NCI-H345 treated with DMSO at 0.1 percent for 48 hours (cell line): Measurements from ENCODE around the gene ATR.

Source experiments
- DNase-seq: peaks from one replicate; lab custom pipeline; 2025; ENCODE audit not compliant: unreplicated experiment; lab: John Stamatoyannopoulos, UW

Gene ATR

GRCh38 chr3:142530296-142530695 lies 48.2 kb downstream of the ATR start:
- DNase-seq, result no peak

DNA sequence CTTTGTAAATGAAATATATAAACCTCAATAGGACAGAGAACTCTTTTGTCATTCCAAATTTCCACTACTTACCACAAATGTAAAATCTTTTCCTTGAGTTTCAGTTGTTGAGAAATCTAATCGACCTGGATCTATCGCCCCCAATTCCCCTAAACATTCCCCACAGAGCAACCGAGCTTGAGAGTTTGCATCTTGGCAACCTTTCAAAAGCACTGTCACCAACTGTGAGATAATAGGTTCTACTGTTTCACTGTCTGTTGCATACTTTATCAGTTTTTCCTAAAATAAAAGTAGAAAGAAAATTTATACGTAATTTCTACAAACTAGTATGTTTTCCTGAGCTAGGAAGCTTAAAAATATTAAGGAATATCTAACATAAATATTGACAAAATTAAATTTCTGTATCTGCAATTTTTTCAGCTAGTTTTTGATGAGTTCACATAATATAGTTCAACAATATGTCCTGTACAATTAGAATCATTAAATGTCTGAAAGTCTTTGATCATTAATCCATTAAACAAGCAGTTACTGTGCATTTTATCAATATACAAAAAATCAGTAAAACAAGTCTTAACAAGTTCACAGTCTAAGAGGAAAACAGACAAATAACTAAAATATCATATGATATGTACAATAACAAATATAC lies 54.5 kb downstream of the ATR start:
- no peak for DNase-seq

DNA sequence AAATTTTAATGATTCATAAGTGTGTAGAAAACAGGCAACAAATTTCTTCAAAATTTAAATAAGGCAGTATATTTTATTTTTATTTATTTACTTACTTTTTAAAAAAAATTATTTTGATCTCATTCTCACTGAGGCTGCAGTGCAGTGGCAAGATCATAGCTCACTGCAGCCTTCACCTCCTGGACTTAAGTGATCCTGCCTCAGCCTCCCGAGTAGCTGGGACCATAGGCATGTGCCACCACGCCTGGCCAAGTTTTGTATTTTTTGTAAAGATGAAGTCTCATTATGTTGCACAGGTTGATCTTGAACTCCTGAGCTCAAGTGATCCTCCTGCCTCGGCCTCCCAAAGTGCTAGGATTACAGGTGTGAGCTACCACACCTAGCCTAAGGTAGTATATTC lies 69.5 kb downstream of the ATR start:
- no peak for DNase-seq

DNA sequence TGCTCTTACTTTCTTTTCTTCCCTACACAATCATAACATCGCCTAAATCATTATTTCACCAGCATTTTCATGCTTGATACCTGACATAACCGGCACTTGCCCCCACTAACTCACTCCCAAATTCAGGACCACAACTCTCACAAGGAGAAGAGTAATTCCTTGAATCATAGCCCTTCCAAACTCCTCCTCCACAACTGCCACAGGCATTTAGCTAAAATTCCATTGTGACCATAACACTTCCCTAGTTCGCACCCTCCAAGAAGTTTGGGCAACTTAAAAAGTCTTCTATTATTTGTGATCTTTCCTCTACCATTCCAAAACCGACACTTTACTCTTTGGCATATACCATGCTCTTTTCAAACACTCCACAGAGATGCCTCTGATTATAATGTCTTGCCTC lies 71.3 kb downstream of the ATR start:
- DNase-seq, result no peak

GRCh38 chr3:142502187-142502985 lies 76.1 kb downstream of the ATR start:
- DNase-seq, result no peak

DNA sequence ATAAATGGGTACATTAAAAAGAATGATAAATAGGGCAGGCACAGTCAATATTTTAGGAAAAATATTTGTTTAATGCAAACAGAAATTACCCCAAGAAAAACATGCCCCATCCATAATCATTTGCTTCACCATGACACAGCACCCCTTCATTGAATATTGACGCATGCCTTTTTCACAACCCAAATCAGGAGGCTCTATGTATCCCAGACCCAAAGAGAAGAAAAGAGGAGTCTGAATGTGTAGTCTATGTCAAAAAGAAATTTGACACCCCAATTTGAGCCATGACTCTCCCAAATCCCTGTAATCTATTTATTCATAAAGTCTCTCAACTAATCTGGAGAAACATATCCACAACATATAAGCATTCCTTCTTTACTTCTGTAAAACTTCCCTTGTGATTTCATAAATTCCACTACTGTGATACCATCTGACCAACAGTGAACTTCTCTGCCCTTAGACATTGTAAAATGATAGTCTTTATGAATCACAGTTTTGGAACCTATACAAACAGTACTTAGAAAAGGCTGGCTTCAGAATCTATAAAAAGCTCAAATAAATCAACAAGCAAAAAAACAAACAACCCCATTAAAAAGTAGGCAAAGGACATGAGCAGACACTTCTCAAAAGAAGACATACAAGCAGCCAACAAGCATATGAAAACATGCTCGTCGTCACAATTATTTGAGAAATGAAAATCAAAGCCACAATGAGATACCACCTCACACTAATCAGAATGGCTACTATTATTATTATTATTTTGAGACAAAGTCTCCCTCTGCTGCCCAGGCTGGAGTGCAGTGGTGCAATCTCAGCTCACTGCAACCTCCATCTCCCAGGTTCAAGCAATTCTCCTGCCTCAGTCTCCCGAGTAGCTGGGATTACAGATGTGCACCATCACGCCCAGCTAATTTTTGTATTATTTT lies 77.3 kb downstream of the ATR start:
- no peak for DNase-seq

DNA sequence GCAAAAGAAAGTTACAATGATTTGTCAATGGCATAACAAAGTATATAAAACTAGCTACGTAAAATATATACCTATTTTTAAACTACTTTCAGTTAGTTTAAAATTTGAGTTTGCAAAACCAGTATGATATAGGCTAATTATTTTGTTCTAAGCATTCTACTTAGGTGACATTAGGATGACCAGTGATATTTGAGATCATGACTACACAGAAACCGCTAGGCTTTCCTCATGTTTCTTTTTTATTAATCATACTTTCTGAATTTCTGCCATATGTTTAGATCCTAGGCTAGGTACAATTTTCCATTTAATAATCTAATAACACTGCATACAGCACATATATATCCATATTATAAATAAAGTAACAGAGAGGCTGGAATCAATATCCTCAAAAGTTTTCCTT lies 78.3 kb downstream of the ATR start:
- no peak for DNase-seq

DNA sequence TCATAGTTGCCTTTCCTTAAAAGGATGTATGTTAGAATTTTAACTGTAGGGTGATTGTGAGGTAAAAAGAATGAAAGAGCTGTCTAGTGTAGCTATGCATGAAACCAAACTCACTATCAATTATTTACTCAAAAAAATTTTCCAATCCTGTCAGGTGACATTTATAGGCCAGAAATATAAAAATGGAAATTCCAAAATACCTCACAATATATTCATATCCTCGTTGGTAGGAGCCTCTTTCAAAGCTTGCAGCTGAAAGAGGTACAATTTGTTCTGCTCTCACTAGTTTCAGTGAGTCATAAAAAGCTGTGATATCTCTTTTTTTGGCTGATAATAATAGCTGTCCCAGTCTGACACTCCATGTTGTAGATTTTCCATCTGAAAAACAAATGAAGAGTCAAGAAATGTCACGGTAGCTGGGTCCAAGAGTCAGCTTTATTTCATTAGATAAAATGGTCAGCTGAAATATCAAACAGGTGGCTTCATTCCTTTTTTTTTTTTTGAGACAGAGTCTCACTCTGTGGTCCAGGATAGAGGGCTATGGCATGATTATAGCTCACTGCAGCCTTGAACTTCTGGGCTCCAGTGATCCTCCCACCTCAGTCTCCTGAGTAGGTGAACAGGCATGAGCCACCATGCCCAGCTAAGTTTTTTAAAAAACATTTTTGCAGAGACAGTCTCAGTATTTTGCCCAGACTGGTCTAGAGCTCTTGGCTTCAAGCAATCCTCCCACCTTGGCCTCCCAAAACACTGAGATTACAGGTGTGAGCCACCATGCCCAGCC lies 79.9 kb downstream of the ATR start:
- DNase-seq, result no peak

GRCh38 chr3:142497729-142498128 lies 80.8 kb downstream of the ATR start:
- no peak for DNase-seq

DNA sequence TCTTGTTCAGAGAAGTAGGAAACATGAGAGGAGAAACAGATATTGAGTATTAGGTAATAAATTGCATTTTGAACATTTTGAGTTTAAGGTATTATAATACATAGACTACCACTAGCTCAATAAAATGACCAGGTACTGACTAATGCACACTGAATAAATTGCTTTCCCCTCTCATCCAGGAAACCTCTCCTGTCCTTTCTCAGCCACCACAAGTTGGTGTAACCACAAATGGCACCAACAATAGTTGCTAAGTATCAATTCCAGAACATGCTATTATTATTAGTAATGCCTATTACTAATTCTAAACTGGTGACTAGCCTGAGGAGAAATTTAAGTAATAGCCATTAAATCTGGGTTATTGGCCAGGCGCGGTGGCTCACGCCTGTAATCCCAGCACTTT lies 83.4 kb downstream of the ATR start:
- no peak for DNase-seq

GRCh38 chr3:142492184-142492583 lies 86.3 kb downstream of the ATR start:
- no peak for DNase-seq

DNA sequence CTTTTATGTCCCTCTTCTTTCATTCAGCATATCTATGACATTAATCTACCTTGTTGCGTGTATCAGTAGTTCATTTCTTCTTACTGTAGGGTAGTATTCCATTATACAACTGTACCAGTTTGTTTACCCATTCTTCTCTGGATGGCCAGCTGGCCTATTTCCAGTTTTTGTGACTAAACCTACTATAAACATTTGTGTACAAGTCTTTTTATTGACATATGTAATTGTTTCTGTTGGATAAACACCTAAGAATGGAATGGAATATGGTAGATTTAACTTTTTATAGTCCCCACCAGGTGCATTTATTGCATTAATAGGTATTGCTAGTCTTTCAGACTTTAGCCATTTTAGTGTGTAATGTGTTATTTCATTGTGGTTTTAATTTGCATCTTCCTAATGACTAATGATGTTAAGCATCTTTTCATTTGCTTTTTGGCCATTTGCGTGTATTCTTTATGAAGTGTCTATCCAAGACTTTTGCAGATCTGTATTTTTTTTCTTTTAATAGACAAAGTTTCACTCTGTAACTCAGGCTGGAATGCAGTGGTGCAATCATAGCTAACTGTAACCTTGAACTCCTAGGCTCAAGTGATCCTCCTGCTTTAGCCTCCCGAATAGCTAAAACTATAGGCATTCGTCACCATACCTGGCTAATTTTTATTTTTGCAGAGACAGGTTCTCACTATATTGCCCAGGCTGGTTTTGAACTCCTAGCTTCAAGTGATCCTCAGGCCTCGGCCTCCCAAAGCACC lies 88.8 kb downstream of the ATR start:
- DNase-seq, result no peak

DNA sequence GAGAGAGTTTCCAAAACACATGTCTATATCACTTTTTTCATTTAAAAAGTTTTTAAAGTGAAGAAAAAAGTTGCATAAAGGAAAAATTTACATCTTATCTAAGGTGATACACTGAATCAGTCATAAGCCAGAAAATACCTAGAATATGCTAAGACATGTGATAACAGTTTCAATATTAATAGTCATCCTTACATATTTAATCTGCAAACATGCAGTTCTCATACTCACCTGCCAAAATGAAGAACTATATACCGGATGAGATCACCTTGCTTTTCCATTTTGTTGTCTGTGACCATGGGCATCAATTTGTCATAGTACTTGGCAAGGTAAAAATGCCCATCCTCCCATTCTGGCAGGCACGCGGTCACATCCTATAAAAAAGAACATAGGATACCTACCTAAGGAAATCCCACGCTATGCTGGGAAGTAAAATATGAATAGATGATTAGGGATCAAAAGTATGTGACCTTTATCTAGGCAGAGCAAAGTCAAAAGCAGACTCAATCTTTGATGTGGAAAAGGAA lies 93.6 kb downstream of the ATR start:
- no peak for DNase-seq

DNA sequence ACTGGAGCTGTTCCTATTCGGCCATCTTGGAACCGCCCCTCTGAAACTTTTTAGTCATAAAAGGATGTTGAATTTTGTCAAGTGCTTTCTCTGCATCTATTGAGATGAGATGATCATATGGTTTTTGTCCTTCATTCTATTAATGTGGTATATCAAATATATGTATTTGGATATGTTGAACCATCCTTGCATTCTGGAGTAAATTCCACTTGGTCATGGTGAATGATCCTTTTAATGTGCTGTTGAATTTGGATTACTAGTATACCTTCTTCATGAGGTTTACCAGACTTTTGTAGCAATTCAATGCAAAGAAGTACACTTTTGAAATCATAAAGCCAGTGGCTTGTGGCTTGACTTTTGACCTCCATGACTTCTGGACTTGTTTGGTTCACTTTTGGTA lies 97.3 kb downstream of the ATR start:
- DNase-seq, result no peak

- DNase-seq, result no peak
Observed at GRCh38 chr3:142470826-142471225, 107.7 kb downstream of the ATR start.

DNA sequence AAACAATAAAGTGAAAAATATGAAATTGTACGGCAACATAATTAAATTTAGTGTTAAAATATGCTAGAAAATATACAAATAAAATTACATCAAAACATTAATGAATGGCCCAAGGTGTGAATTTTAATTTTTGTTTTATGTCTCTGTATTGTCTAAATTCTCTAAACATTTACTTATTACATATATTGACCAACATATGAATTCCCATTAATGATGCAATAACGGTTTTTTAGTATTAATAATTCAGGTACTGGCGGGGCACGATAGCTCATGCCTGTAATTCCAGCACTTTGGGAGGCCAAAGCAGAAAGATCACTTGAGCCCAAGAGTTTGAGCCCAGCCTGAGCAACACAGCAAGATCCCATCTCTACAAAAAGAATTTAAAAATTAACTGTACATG lies 110.1 kb downstream of the ATR start:
- no peak for DNase-seq

DNA sequence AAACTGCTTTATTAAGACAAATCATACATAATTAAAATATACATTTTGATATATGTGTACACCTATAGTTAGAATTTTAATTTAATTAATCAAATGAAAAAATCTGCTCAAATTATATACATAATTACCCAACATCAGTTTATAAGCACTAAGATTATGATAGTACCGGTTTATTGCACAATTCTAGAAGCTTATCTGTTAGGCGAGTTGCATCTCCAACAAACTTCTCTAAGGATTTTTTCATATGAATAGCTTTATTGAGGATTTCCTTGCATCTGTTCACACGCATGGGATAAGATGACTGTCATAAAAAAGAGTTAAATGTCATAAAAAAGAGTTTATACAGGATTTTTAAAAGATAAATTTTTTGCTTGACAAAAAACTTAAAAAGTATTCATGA lies 110.8 kb downstream of the ATR start:
- DNase-seq, result no peak

- no peak for DNase-seq
Observed at GRCh38 chr3:142460689-142461088, 117.8 kb downstream of the ATR start.

- no peak for DNase-seq
Observed at GRCh38 chr3:142459929-142460328, 118.6 kb downstream of the ATR start.

GRCh38 chr3:142459096-142459495 lies 119.4 kb downstream of the ATR start:
- DNase-seq, result no peak
